Nephron progenitor cell (in vitro differentiated cells): ENCODE measurements around the gene MARCHF10.
A peak's percentile ranks its signal among the peaks of the same experiment; 100 is the strongest.
"Not testable (repeated sequence)": the region's sequence is repeated elsewhere in the genome, so short reads cannot be mapped to it uniquely, and the experiment has no call there.

Source experiments
- DNase-seq: peaks from one replicate; pipeline ENCODE4 v3.0.0; 2021
- H3K27ac Mint-ChIP-seq: 2 replicates; pipeline ENCODE4 v1.8.0; 2021; ENCODE audit warnings: mild to moderate bottlenecking, moderate library complexity, mixed read lengths
- H3K27me3 Mint-ChIP-seq: 2 replicates; pipeline ENCODE4 v1.8.0; 2021; ENCODE audit warnings: mild to moderate bottlenecking, low read depth, mixed read lengths; ENCODE audit not compliant: poor library complexity
- H3K36me3 Mint-ChIP-seq: 2 replicates; pipeline ENCODE4 v1.8.0; 2021; ENCODE audit warnings: low read depth, mixed read lengths
- H3K4me1 Mint-ChIP-seq: 2 replicates; pipeline ENCODE4 v1.8.0; 2021; ENCODE audit warnings: mixed read lengths
- H3K4me3 Mint-ChIP-seq: 2 replicates; pipeline ENCODE4 v1.8.0; 2021; ENCODE audit warnings: mild to moderate bottlenecking, moderate library complexity, mixed read lengths
- H3K9me3 Mint-ChIP-seq: 2 replicates; pipeline ENCODE4 v1.8.0; 2021; ENCODE audit warnings: mild to moderate bottlenecking, moderate library complexity, mixed read lengths
- TF ChIP-seq, protein P1 (sequence below): fragments of 200-600 bp; sonication (generic); IDR thresholded peaks from 2 replicates; pipeline ENCODE4 v1.5.0; 2021; ENCODE audit warnings: antibody characterized with exemption

Gene MARCHF10

GRCh38 chr17:62852195-62852594, 44.1 kb upstream of the MARCHF10 start:
- H3K36me3 Mint-ChIP-seq = no peaks in the 10 kb centered on the region
- peaks cover 5% of the 10 kb centered on the region for H3K27me3 Mint-ChIP-seq
- no peak overlapping the region for H3K4me3 Mint-ChIP-seq
- peaks cover 24% of the 10 kb centered on the region for H3K4me1 Mint-ChIP-seq
- peak overlapping the region; percentile 52 for H3K27ac Mint-ChIP-seq
- peaks cover 6% of the 10 kb centered on the region for H3K9me3 Mint-ChIP-seq
- TF ChIP-seq, protein P1, sequence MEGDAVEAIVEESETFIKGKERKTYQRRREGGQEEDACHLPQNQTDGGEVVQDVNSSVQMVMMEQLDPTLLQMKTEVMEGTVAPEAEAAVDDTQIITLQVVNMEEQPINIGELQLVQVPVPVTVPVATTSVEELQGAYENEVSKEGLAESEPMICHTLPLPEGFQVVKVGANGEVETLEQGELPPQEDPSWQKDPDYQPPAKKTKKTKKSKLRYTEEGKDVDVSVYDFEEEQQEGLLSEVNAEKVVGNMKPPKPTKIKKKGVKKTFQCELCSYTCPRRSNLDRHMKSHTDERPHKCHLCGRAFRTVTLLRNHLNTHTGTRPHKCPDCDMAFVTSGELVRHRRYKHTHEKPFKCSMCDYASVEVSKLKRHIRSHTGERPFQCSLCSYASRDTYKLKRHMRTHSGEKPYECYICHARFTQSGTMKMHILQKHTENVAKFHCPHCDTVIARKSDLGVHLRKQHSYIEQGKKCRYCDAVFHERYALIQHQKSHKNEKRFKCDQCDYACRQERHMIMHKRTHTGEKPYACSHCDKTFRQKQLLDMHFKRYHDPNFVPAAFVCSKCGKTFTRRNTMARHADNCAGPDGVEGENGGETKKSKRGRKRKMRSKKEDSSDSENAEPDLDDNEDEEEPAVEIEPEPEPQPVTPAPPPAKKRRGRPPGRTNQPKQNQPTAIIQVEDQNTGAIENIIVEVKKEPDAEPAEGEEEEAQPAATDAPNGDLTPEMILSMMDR = no peak
- DNase-seq = no peak

DNA sequence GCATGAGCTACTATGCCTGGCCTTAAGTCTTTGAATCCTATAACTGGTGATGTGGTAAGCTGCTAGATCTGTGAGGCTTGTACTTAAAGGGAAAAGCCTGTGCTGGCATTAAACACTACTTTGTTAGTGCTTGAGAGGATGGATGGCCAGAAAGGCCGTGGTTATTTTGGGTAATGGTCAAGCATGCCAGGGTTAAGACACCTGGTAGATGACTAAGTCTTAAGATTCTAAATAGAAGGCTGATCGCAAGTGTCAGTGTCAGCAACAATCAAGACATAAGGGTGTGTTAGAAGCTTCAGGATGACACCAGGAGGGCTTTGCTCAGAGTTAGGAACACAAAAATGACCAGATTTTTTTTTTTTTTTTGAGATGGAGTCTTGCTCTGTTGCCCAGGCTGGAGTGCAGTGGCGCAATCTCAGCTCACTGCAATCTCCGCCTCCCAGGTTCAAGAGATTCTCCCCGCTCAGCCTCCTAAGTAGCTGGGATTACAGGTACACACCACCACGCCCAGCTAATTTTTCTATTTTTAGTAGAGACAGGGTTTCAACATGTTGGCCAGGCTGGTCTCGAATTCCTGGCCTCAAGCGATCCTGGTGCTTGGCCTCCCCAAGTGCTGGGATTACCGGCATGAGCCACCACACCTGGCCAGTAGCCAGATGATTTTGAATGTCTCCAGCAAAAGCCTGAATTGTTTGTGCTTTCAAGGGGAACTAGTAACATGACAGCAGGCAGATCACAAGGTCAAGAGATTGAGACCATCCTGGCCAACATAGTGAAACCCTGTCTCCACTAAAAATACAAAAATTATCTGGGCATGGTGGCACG, 41.7 kb upstream of the MARCHF10 start:
- not testable (repeated sequence) for H3K27me3 Mint-ChIP-seq, H3K27ac Mint-ChIP-seq, H3K36me3 Mint-ChIP-seq, H3K4me3 Mint-ChIP-seq, DNase-seq, H3K9me3 Mint-ChIP-seq
- peaks cover 17% of the 10 kb centered on the region for H3K4me1 Mint-ChIP-seq

DNA sequence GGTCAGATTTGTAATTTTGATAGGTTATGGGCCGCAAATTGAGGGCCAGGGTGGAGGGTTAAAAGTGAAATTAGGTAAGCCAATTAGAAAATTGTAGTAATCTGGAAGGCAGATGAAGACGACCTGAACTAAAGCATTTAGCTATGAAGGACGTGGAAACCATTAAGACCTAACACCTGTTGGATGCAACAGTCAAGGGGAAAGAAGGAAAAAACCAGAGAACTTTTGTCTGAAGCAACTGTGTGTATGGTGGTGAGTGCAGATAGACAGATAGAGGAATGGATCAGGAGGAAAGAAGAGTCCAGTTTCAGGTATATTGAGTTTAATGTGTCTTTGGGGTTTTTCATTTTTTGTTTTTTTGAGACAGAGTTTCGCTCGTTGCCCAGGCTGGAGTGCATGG, 40.2 kb upstream of the MARCHF10 start:
- H3K9me3 Mint-ChIP-seq = peaks cover 4% of the 10 kb centered on the region
- H3K4me1 Mint-ChIP-seq = peaks cover 9% of the 10 kb centered on the region
- no peaks in the 10 kb centered on the region for H3K36me3 Mint-ChIP-seq
- no peak overlapping the region for H3K27ac Mint-ChIP-seq
- DNase-seq = no peak
- peaks cover 5% of the 10 kb centered on the region for H3K27me3 Mint-ChIP-seq
- no peak overlapping the region for H3K4me3 Mint-ChIP-seq
- TF ChIP-seq, protein P1 = no peak

DNA sequence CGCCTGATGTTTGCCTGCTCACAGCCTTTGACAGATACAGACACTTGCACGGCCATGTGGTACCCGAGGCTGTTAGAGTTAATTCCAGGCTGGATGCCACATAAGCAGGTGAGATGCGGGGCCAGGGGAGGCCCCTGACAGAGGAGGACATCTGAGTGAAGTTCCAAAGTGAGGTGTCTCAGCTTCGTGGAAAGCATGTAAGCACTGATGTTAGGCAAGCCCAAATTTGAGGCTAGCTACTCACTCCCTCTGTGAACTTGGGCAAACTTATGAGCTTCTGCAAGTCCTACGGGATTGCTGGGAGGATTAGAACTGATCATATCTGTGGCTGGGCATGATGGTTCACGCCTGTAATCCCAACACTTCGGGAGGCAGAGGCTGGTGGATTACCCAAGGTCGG, 39.3 kb upstream of the MARCHF10 start:
- Mint-ChIP-seq H3K4me3 (no peak overlapping the region), H3K9me3 (peaks cover 9% of the 10 kb centered on the region), H3K4me1 (peaks cover 9% of the 10 kb centered on the region), H3K27me3 (peaks cover 5% of the 10 kb centered on the region), H3K27ac (no peak overlapping the region), H3K36me3 (no peaks in the 10 kb centered on the region)
- DNase-seq = no peak
- TF ChIP-seq, protein P1 = no peak

DNA sequence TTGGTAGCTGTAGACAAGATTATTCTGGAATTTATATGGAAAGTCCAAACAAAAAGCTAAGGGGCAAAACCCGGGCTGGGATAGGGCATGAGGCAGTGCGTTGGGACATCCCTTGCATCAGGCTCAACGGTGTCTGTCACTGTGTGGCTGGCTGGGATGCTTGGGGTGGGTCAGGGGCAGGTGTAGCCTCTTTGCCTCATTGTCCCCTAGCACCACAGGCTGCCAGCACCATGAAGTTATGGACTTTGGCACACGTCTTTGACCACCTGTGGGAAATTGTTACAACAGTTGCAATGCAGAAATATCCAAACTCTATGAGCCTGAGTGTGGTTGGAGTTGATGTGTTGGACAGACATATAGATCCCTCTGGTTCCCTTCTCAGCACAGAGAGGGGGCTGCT, 32.8 kb upstream of the MARCHF10 start:
- Mint-ChIP-seq H3K27me3 (no peaks in the 10 kb centered on the region), H3K4me1 (peaks cover under 1% of the 10 kb centered on the region), H3K27ac (no peak overlapping the region), H3K4me3 (no peak overlapping the region), H3K36me3 (peaks cover 15% of the 10 kb centered on the region), H3K9me3 (peaks cover 47% of the 10 kb centered on the region)
- TF ChIP-seq, protein P1 = no peak
- no peak for DNase-seq

DNA sequence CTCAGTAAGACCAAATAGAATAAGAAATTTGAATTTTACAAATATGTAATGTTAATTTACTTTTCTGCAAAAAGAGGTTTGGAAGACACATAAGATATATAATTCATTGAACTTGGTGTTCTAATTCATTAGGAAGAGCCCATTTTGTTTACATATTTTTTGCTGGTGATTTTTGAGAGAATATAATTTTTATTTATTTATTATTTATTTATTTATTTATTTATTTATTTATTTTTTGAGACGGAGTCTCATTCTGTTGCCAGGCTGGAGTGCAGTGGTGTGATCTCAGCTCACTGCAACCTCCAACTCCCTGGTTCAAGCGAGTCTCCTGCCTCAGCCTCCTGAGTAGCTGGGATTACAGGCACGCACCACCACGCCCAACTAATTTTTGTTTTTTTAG, 25.7 kb upstream of the MARCHF10 start:
- H3K36me3 Mint-ChIP-seq = peaks cover 10% of the 10 kb centered on the region
- H3K4me3 Mint-ChIP-seq, H3K4me1 Mint-ChIP-seq, DNase-seq, H3K27me3 Mint-ChIP-seq, H3K27ac Mint-ChIP-seq: not testable (repeated sequence)
- peaks cover 32% of the 10 kb centered on the region for H3K9me3 Mint-ChIP-seq

- H3K4me1 Mint-ChIP-seq = peaks cover 13% of the 10 kb centered on the region
- no peak overlapping the region for H3K27ac Mint-ChIP-seq
- TF ChIP-seq, protein P1 = no peak
- peaks cover 19% of the 10 kb centered on the region for H3K9me3 Mint-ChIP-seq
- DNase-seq = no peak
- H3K4me3 Mint-ChIP-seq = no peak overlapping the region
- H3K36me3 Mint-ChIP-seq = peaks cover 9% of the 10 kb centered on the region
- peaks cover 4% of the 10 kb centered on the region for H3K27me3 Mint-ChIP-seq
These were observed 24.3 kb upstream of the MARCHF10 start for GRCh38 chr17:62832405-62832804.

- H3K27me3 Mint-ChIP-seq = not testable (repeated sequence)
These were observed 23.0 kb upstream of the MARCHF10 start for GRCh38 chr17:62831066-62831465.

More at GRCh38 chr17:62831066-62831465, 23.0 kb upstream of the MARCHF10 start:
- H3K4me3 Mint-ChIP-seq, H3K9me3 Mint-ChIP-seq, DNase-seq, H3K36me3 Mint-ChIP-seq: not testable (repeated sequence)
- H3K4me1 Mint-ChIP-seq = peaks cover 24% of the 10 kb centered on the region
- peak overlapping the region; percentile 67 for H3K27ac Mint-ChIP-seq
